HG03039 (cell line): ENCODE results near the gene CLTA.
"Not testable (repeated sequence)": the region's sequence is repeated elsewhere in the genome, so short reads cannot be mapped to it uniquely, and the experiment has no call there.

Experiments used
- ATAC-seq: cut with Tn5 transposase; IDR thresholded peaks from one replicate; pipeline ENCODE4 v1.9.1; 2021; ENCODE audit warnings: mild to moderate bottlenecking, moderate library complexity; ENCODE audit not compliant: unreplicated experiment

The CLTA gene

DNA sequence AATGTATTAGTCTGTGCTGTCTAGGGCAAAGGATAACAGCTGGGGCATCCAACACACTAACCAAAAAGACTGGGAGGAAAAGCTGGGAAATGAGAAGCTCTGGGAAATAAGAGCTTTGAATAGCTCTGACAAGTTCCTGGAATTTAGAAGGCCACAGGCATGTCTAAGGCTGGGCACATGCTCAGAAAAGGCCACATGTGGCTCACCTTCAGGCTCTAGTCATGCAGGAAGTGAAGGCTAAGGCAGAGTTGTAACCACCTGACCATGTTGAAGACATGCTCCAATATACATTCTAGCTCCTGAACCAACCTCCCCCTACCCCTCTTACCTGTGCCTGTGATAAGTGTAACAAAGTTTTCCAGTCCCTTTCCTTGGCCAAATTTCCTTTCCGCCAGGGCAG is 31.7 kb downstream of the CLTA start:
- no peak for ATAC-seq

DNA sequence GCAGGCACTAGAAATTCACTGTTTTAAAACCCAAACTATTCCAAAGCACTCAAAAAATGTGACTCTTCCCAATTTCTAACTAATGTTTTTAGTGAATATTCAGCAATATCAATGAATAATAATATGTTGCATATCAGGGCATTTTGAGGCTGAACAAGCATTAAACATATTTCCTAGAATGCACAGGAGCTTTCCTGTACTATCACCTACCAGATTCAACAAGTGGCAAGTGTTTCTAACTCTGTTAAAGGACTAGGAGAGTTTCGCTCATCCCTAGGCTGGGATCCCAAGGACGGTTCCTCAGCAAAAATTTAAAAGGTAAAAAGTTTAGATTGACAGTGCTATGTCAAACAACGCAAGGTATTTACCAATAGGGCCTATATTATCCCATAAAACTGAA is 46.5 kb downstream of the CLTA start:
- no peak for ATAC-seq

DNA sequence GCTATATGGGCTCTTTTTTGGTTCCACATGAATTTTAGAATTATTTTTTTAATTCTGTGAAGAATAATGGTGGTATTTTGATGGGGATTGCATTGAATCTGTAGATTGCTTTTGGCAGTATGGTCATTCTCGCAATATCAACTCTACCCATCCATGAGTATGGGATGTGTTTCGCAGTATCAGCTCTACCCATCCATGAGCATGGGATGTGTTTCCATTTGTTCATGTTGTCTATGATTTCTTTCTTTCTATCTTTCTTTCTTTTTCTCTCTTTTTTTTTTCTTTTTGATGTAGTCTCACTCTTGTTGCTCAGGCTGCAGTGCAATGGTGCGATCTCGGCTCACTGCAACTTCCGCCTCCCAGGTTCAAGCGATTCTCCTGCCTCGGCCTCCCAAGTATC is 48.5 kb downstream of the CLTA start:
- not testable (repeated sequence) for ATAC-seq

DNA sequence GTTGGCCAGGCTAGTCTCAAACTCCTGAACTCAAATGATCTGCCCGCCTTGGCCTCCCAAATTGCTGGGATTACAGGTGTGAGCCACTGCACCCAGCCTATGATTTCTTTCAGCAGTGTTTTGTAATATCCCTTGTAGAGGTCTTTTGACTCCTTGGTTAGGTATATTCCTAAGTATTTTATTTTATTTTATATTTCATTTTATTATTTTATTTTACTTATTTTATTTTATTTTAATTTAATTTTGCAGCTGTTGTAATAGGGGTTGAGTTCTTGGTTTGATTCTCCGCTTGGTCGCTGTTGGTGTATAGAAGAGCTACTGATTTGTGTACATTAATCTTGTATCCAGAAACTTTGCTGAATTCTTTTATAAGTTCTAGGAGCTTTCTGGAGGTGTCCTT is 49.0 kb downstream of the CLTA start:
- ATAC-seq: not testable (repeated sequence)

DNA sequence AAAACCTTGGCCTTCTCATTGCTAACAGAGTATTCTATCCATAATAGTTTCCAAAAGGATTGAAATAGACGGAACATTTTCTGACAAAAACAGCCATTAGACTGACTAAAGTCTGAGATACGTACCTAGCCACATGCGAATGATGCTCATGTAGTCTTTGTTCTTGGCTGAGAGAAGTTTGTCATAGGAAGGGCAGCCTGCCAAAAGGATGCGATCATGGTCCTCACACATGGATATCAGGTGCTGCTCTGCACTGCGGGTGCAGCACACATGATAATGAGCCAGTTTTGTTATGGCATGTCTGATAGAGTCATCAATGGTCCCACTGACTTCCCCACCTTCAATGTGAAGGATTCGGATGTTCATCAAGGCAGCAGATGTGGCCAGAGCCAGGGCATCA is 55.2 kb downstream of the CLTA start:
- ATAC-seq: no peak

DNA sequence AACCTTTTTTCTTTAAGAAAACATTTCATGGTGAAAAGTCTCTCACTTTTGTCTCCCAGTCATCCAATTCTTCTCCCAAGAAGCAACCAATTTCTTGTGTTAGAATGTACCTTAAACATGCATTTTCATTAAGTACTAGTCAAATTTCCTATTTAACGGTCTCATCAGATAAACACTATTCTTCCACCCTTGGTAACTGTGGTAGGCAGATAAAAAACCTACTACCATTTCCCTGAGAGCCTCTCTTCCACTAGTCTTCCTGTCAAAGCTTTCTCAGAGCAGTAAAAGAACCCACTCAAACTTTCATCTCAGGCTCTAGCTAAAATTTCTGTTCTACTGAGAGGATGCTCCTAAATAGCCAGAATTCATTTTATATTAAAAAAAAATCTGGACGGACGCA is 56.6 kb downstream of the CLTA start:
- ATAC-seq: no peak

DNA sequence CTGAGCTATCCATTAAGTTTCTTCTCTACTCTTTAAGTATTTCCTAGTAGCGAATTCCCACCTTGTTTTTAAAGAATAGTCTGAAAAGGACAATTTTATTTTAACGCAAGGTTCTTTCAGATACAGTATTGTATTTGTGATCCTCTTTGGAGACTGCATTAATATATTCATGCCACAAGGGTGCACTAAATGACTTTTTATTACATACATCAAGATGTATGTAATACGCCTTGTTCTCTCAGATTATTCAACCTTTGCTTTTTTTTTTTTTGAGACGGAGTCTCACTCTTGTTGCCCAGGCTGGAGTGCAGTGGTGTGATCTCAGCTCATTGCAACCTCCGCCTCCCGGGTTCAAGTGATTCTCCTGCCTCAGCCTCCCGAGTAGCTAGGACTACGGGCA is 57.3 kb downstream of the CLTA start:
- ATAC-seq: not testable (repeated sequence)

DNA sequence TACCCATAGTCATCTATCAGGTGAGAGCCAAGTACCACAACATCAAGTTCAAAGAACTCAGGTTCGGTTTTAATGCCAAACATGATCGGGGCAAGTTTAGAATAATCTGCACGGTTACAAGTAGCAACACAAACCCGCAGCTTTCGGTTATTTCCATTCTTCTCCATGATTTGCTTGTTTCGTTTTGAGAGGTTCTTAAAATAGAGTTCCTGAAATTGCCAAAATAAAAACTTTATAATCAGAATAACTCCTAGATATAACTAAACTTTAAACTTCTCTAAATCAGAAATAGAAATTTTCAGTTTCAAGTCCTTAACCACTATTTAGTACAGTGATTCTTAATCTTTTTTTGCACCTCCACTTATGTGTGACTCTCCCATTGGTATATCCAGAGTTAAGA is 58.5 kb downstream of the CLTA start:
- no peak for ATAC-seq

DNA sequence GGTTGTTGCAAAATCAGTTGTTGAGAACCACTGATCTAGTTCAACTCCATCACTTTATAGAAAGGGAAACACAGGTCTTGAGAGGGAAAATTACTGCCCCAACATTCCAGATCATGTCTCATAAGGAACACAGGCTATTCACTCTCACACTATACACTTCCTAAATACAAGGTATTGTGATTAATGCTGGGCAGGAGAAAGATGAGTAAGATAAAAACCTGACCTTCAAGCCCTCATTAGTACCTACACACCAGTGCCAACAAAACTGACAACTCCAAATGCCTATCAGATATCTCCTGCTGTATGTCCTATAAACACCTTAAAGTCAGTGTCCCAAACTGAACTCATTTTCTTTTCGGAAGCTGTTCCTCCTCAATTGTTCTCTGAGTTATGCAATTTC is 59.4 kb downstream of the CLTA start:
- ATAC-seq: no peak

DNA sequence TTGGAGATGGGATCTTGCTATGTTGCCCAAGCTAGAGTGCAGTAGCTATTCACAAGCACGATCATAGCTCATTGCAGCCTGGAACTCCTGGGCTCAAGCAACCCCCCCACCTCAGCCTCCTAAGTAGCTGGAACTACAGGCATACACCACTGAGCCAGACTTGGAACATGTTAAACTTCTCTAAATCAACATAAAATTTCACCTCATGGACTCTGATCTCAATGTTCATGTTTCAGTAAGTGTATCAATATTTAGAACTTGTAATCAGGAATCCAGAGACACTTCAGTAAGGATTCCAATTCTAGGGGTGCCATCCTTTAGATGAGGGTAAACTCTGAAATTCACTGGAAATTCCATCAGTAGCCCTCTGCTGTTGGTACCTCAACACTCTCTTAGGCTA is 60.7 kb downstream of the CLTA start:
- ATAC-seq: no peak

DNA sequence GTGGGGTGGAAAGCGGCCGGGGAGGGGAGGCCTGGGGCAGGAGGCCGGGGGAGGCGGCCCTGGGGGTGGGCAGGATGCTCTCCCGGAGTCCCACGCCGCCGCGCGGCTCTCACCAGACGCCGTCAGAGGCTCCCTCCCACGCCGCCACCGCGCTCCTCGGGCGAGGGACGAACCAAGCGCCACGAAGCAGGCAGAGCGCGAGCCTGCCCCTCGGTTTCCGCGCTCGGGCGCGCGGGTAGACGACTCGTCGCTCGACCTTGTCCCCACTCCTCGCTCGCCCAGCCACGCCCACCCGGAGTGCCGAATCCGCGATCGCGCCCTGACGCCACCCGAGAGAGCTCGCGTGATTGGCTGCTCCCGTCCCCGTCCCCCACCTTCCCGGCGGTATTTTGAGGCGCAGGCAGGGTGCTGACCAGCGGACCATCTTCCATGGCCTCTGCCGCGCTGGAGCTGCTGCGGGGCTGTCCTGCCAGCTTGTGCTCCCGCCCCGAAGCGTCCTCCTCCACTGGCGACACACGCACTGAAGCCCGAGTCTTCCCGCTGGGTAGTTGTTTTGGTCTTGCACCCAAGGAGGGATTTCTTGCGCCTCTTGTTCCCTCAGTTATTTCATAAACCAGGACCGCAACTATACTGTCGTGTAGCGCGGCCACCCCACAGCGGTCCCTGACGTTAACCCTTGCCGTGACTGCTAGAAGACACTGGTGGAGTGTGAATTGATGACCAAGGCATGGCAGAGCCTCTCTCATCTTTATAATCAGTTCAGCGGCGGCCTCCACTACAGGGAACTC is 67.7 kb downstream of the CLTA start, which contains the start of gene GNE:
GNE (minus strand) TSS at position 241 of the 788 bp plus-strand sequence. CDS start 9,093 bp downstream, outside the sequence.
- ATAC-seq: peak; percentile 89

DNA sequence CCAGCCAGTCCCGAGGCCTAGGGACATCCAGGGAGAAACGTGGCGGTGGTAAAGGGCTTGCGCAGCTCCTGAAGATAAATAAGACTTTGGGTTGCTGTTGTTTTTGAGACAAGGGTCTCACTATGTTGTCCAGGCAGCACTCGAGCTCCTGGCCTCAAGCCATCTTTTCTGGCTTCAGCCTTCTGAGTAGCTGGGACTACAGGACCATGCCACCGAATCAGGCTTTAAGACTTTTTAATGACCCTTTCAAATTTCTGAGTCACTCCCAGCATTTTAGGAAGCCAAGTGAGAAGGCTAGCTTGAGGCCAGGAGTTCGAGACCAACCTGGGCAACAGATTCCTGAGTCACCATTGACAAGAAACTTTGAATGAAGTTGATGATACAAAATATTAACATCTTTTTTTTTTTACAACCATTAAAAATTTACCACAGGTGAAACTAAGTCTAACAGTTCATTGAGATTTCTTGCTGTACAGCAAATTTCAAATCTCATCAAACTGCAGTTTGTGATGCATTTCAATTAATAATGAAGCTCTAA is 68.3 kb downstream of the CLTA start:
- ATAC-seq: no peak
